ENCODE data around the gene FAAH. TPM values are rescaled to one million over a fixed set of nuclear protein-coding genes. Genes with fewer than 3 reads are reported as not detected.

The FAAH gene
- polyA plus RNA-seq, 1 experiment = 0.06 TPM

- no peak for DNase-seq (ENCODE audit: low read depth, low spot score)
- Histone ChIP-seq H3K27me3 (ENCODE audit: control insufficient read depth, insufficient read depth, low read length) (peaks cover 14% of the 10 kb centered on the region), H3K9me3 (ENCODE audit: control insufficient read depth, insufficient read depth, low read length) (no peaks in the 10 kb centered on the region; the same call in 1 of the 2 replicates), H3K27ac (ENCODE audit: low read depth, low read length) (no peak overlapping the region), H3K4me3 (ENCODE audit: low read depth, low read length) (no peak overlapping the region)
- ChIA-PET POLR2A (no interaction called here), CTCF (interaction anchor here (0.6 to 2.4 kb wide), 5 partner anchors 30 to 203 kb away, joined by 3 to 22 read pairs (median 4); no protein-coding TSS in a partner anchor)
- TF ChIP-seq, protein P1, sequence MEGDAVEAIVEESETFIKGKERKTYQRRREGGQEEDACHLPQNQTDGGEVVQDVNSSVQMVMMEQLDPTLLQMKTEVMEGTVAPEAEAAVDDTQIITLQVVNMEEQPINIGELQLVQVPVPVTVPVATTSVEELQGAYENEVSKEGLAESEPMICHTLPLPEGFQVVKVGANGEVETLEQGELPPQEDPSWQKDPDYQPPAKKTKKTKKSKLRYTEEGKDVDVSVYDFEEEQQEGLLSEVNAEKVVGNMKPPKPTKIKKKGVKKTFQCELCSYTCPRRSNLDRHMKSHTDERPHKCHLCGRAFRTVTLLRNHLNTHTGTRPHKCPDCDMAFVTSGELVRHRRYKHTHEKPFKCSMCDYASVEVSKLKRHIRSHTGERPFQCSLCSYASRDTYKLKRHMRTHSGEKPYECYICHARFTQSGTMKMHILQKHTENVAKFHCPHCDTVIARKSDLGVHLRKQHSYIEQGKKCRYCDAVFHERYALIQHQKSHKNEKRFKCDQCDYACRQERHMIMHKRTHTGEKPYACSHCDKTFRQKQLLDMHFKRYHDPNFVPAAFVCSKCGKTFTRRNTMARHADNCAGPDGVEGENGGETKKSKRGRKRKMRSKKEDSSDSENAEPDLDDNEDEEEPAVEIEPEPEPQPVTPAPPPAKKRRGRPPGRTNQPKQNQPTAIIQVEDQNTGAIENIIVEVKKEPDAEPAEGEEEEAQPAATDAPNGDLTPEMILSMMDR (IDR thresholded peaks at IDR 0.05; ENCODE audit: low read depth, low read length) = no peak
Measured at GRCh38 chr1:46404482-46405196, 10.5 kb downstream of the FAAH start.

DNA sequence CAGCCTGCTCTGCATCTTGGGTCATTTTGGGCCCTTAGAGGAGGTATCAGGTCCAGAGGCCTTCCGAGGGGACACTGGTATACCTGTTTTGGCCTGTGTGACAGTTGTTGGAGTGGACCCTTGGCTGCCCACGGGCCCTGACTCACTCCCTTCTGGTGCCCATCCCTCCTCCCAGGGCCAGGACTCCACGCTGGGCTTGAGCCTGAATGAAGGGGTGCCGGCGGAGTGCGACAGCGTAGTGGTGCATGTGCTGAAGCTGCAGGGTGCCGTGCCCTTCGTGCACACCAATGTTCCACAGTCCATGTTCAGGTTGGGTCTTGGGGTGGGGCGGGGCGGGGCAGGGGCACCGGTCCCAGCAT is 11.1 kb downstream of the FAAH start:
- ChIA-PET CTCF (interaction anchor here (0.6 to 2.4 kb wide), 2 partner anchors 30 to 124 kb away, joined by 3 to 22 read pairs; no protein-coding TSS in a partner anchor), POLR2A (no interaction called here)
- DNase-seq (ENCODE audit: low read depth, low spot score) = no peak
- no peaks in the 10 kb centered on the region; the same call in 1 of the 2 replicates for H3K9me3 ChIP-seq (ENCODE audit: control insufficient read depth, insufficient read depth, low read length)
- H3K27me3 ChIP-seq (ENCODE audit: control insufficient read depth, insufficient read depth, low read length) = peaks cover 13% of the 10 kb centered on the region
- no peak overlapping the region for H3K4me3 ChIP-seq (ENCODE audit: low read depth, low read length)
- TF ChIP-seq, protein P1 (IDR thresholded peaks at IDR 0.05; ENCODE audit: low read depth, low read length) = no peak
- no peak overlapping the region for H3K27ac ChIP-seq (ENCODE audit: low read depth, low read length)

GRCh38 chr1:46405724-46406123 is 11.6 kb downstream of the FAAH start:
- Histone ChIP-seq H3K9me3 (ENCODE audit: control insufficient read depth, insufficient read depth, low read length) (peaks cover 2% of the 10 kb centered on the region; the same call in 1 of the 2 replicates), H3K4me3 (ENCODE audit: low read depth, low read length) (no peak overlapping the region), H3K27me3 (ENCODE audit: control insufficient read depth, insufficient read depth, low read length) (peaks cover 16% of the 10 kb centered on the region), H3K27ac (ENCODE audit: low read depth, low read length) (no peak overlapping the region)
- POLR2A ChIA-PET = no interaction called here
- DNase-seq (ENCODE audit: low read depth, low spot score) = no peak
- TF ChIP-seq, protein P1 (IDR thresholded peaks at IDR 0.05; ENCODE audit: low read depth, low read length) = no peak
- CTCF ChIA-PET = interaction anchor here (2.1 to 2.4 kb wide), 2 partner anchors 41 to 123 kb away, joined by 6 to 22 read pairs; no protein-coding TSS in a partner anchor

GRCh38 chr1:46406881-46407608 is 12.9 kb downstream of the FAAH start:
- 0 out of 2 replicates have a peak overlapping the region, but pooled peaks have one; percentile 17 for H3K4me3 ChIP-seq (ENCODE audit: low read depth, low read length)
- DNase-seq (ENCODE audit: low read depth, low spot score) = no peak
- H3K27ac ChIP-seq (ENCODE audit: low read depth, low read length) = no peak overlapping the region
- TF ChIP-seq, protein P1 (IDR thresholded peaks at IDR 0.05; ENCODE audit: low read depth, low read length) = no peak
- peaks cover 16% of the 10 kb centered on the region for H3K27me3 ChIP-seq (ENCODE audit: control insufficient read depth, insufficient read depth, low read length)
- ChIA-PET POLR2A (interaction anchor here (0.6 kb wide), 1 partner anchor 122 kb away, joined by 8 read pairs; no protein-coding TSS in a partner anchor), CTCF (interaction anchor here (0.6 to 2.4 kb wide), 31 partner anchors 14 to 585 kb away, joined by 3 to 22 read pairs (median 6); partner anchors contain the start of gene NSUN4)
- peaks cover 8% of the 10 kb centered on the region; the same call in 1 of the 2 replicates for H3K9me3 ChIP-seq (ENCODE audit: control insufficient read depth, insufficient read depth, low read length)

Measured in AG04450 (cell line).